NCI-H2171 treated with DMSO at 0.1 percent for 48 hours (cell line): ENCODE measurements around the gene BARX2.

Experiments used
- DNase-seq: peaks from one replicate; lab custom pipeline; 2025; lab: John Stamatoyannopoulos, UW

The BARX2 gene

GRCh38 chr11:129374081-129374992 is 1.3 kb upstream of the BARX2 start:
- no peak for DNase-seq

GRCh38 chr11:129374993-129375750 is 476 bp upstream of the BARX2 start:
- DNase-seq: no peak

GRCh38 chr11:129376658-129377341 is 1.2 kb downstream of the BARX2 start:
- DNase-seq: no peak

- no peak for DNase-seq
Measured at GRCh38 chr11:129377739-129378138, 2.1 kb downstream of the BARX2 start.

- no peak for DNase-seq
Measured at GRCh38 chr11:129380413-129380812, 4.8 kb downstream of the BARX2 start.

- DNase-seq: no peak
Measured at GRCh38 chr11:129382583-129382982, 6.9 kb downstream of the BARX2 start.

GRCh38 chr11:129383060-129383459 is 7.4 kb downstream of the BARX2 start:
- no peak for DNase-seq

- DNase-seq: no peak
Measured at GRCh38 chr11:129383502-129383901, 7.9 kb downstream of the BARX2 start.

- no peak for DNase-seq
Measured at GRCh38 chr11:129384415-129384814, 8.8 kb downstream of the BARX2 start.

GRCh38 chr11:129385801-129386200 is 10.2 kb downstream of the BARX2 start:
- DNase-seq: no peak

GRCh38 chr11:129386795-129387397 is 11.2 kb downstream of the BARX2 start:
- no peak for DNase-seq

GRCh38 chr11:129387434-129387833 is 11.8 kb downstream of the BARX2 start:
- DNase-seq: no peak

- no peak for DNase-seq
Measured at GRCh38 chr11:129388824-129389223, 13.2 kb downstream of the BARX2 start.

- no peak for DNase-seq
Measured at GRCh38 chr11:129390303-129390821, 14.7 kb downstream of the BARX2 start.

- DNase-seq: no peak
Measured at GRCh38 chr11:129391360-129391759, 15.7 kb downstream of the BARX2 start.

GRCh38 chr11:129391821-129392220 is 16.2 kb downstream of the BARX2 start:
- DNase-seq: no peak

- DNase-seq: no peak
Measured at GRCh38 chr11:129392995-129393394, 17.3 kb downstream of the BARX2 start.

GRCh38 chr11:129394709-129395108 is 19.1 kb downstream of the BARX2 start:
- no peak for DNase-seq

- DNase-seq: no peak
Measured at GRCh38 chr11:129395432-129395831, 19.8 kb downstream of the BARX2 start.

GRCh38 chr11:129395883-129396282 is 20.2 kb downstream of the BARX2 start:
- DNase-seq: no peak

GRCh38 chr11:129396454-129396853 is 20.8 kb downstream of the BARX2 start:
- no peak for DNase-seq
